Thyroid gland (tissue), 4 donors: ENCODE data around the gene NEK6. TPM values are rescaled to one million over a fixed set of nuclear protein-coding genes. Genes with fewer than 3 reads are reported as not detected.

Experiments
- DNase-seq, 2 donors: peaks; one replicate each; pipeline ENCODE4 v3.0.0-alpha.2; 2019
- H3K27ac ChIP-seq, 3 donors: fragments of 200-600 bp; sonication (generic); 1 replicate in 2 of 3; 2 replicates in 1 of 3; pipeline ENCODE4 v1.5.1; 2016 to 2019; ENCODE audit warnings: mild to moderate bottlenecking in 1 of 3, moderate library complexity in 1 of 3
- H3K27me3 ChIP-seq: fragments of 200-600 bp; sonication (generic); one replicate; pipeline ENCODE4 v1.5.1; 2019
- H3K36me3 ChIP-seq, 2 donors: fragments of 200-600 bp; sonication (generic); one replicate each; pipeline ENCODE4 v1.5.1; 2016 to 2019
- H3K4me1 ChIP-seq, 2 donors: fragments of 200-600 bp; sonication (generic); one replicate each; pipeline ENCODE4 v1.5.1; 2017 to 2019
- H3K4me3 ChIP-seq, 3 donors: fragments of 200-600 bp; sonication (generic); replicated peaks in 1 of 3; 1 replicate in 2 of 3; 2 replicates in 1 of 3; pipeline ENCODE4 v1.5.1; 2016; ENCODE audit warnings: mild to moderate bottlenecking in 1 of 3
- H3K9me3 ChIP-seq: fragments of 200-600 bp; sonication (generic); one replicate; pipeline ENCODE4 v1.5.1; 2017
- POLR2A ChIP-seq, 2 donors: fragments of 450-650 bp; IDR thresholded peaks; one replicate each; pipeline ENCODE4 v1.6.1; 2017; ENCODE audit warnings: antibody characterized with exemption in 2 of 2, mild to moderate bottlenecking in 2 of 2, moderate library complexity in 1 of 2
- WGBS, 2 donors: methylation state at CpG; one replicate each; pipeline ENCODE4 v1.1.5; 2017; 5-methylcytosine and 5-hydroxymethylcytosine counted together
- intact Hi-C: fragments of 100-400 bp; cut with DNase I; formaldehyde crosslinking; loops from one replicate; pipeline ENCODE4 v1.15.1; 2023
- total RNA-seq, 4 donors: library from RNA; depleted of rRNA; stranded (reverse); fragments of >200 nt; gene quantifications; one replicate each; pipeline ENCODE4 v1.2.3, GENCODE V29; 2016
- TF ChIP-seq, protein P1 (sequence below), 6 experiments: fragments of 200-600 bp in 3 of 6; fragments of 450-650 bp in 3 of 6; sonication (generic) in 3 of 6; IDR thresholded peaks; one replicate each; pipeline ENCODE4 v1.5.1; 2016 to 2019; ENCODE audit warnings: antibody characterized with exemption in 6 of 6, mild to moderate bottlenecking in 2 of 6, inconsistent platforms in 1 of 6, moderate library complexity in 1 of 6

NEK6 gene
- total RNA-seq, 4 donors from 2014 or later, result 10.7 to 12.8 (median 11.0) TPM

DNA sequence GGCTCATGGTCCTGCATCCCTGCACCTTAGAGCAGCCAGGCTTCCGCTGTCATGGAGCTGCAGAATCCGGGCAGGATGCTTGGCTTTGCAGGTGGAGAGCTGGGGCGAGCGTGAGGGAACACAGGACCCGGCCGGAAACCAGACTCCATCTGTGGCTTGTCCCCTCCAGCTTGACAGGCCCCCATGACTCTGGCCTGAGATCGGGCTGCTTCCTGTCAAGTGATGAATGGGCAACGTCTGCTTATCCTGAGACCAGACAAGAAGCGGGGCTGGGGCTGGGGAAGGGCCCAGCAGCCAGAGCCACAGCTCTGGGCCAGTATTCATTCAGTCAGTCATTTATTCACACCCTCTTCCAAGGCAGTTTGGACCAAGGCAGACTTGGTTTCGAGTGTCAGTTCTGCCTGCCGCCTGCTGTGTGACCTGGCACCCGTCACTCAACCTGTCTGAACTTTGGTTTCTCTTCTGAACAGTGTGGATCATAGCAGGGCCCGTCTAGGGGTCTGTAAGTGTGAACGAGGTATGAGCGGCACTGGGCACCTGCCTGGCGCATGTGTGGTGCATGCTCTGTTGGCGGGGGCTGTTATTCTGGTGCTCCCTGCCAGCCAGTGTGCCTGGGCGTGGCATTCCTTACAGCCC is 37.5 kb downstream of the NEK6 start:
- 75 to 87% methylated on average over 13 to 17 of the region's 18 CpGs for WGBS, 2 donors
- intact Hi-C loops, result no loop called here
- no peak for TF ChIP-seq POLR2A (IDR thresholded peaks at IDR 0.05)
- TF ChIP-seq, protein P1, sequence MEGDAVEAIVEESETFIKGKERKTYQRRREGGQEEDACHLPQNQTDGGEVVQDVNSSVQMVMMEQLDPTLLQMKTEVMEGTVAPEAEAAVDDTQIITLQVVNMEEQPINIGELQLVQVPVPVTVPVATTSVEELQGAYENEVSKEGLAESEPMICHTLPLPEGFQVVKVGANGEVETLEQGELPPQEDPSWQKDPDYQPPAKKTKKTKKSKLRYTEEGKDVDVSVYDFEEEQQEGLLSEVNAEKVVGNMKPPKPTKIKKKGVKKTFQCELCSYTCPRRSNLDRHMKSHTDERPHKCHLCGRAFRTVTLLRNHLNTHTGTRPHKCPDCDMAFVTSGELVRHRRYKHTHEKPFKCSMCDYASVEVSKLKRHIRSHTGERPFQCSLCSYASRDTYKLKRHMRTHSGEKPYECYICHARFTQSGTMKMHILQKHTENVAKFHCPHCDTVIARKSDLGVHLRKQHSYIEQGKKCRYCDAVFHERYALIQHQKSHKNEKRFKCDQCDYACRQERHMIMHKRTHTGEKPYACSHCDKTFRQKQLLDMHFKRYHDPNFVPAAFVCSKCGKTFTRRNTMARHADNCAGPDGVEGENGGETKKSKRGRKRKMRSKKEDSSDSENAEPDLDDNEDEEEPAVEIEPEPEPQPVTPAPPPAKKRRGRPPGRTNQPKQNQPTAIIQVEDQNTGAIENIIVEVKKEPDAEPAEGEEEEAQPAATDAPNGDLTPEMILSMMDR (IDR thresholded peaks at IDR 0.05), result no peak
- H3K4me1 ChIP-seq, result peaks cover 33 to 52% of the 10 kb centered on the region in 2 donors
- H3K9me3 ChIP-seq, result no peaks in the 10 kb centered on the region
- H3K27ac ChIP-seq, result no peak overlapping the region
- no peak overlapping the region for H3K4me3 ChIP-seq
- no peaks in the 10 kb centered on the region for H3K27me3 ChIP-seq
- no peak for DNase-seq
- no peaks in the 10 kb centered on the region for H3K36me3 ChIP-seq

DNA sequence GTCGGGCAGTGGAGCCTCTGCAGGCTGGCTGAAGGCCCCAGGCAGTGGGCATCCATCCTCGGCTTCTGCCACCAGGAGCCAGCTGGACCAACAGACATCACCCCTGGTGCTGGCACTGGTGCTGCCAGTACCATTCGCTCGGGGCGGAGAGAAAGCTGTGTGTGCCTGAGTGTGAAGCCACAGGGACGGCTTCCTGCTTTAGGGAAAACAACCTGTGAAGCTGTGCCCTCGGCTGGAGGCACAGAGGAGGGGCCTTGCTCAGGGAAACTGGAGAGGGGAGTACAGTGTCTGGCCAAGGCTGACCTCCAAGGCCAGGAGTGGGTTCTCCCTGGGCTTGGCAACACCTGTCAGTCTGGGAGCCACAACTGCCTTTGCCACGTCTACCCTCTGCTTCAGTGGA is 38.3 kb downstream of the NEK6 start:
- DNase-seq, result peak; percentile 32 to 57
- H3K27ac ChIP-seq, result peak overlapping the region in 2 of 3 donors; percentile 24 to 90
- 35 to 60% methylated on average over 6 to 8 of the region's 8 CpGs for WGBS, 2 donors
- no peak overlapping the region for H3K4me3 ChIP-seq
- H3K27me3 ChIP-seq, result no peaks in the 10 kb centered on the region
- H3K9me3 ChIP-seq, result no peaks in the 10 kb centered on the region
- intact Hi-C loops, result no loop called here
- TF ChIP-seq POLR2A (IDR thresholded peaks at IDR 0.05), result no peak
- TF ChIP-seq, protein P1 (IDR thresholded peaks at IDR 0.05), result no peak
- H3K36me3 ChIP-seq, result no peaks in the 10 kb centered on the region
- peaks cover 37 to 58% of the 10 kb centered on the region in 2 donors for H3K4me1 ChIP-seq

DNA sequence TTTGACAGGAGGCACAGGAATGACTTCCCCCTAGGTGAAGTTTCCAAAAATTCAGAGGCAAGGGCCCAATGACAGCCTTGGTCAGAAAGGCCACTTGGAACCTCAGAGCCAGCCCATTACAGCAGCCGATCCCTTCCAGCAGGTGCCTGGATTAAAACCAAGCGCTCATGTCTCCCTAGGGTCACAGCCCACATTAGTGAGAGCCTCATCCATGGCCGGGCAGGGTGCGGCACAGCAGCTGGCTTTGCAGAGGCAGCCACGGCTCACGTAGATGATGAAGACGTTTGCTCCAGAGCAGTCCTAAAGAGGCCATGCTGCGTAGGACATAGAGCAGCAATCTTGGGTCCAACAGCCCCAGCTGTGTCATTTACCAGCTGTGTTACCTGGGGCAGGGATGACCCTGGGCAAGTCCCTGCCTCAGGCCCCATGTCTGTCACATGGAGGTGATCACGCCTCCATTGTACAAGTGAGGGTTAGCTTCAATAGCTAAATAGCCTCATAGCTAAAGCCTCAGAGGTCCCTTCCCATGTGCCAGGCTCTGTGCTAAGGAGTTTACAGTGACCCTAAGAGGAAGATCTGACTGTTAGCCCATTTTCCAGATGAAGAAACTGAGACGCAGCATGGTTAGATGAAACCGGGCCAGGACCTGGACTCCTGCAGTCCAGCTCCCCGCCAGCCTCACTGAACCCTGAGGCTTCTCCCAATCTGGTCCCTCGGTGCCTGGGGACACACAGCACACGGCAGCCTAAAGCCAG is 39.2 kb downstream of the NEK6 start:
- DNase-seq, result no peak
- Histone ChIP-seq H3K9me3 (no peaks in the 10 kb centered on the region), H3K4me3 (no peak overlapping the region), H3K27ac (peak overlapping the region; percentile 54 to 90 (median 68)), H3K36me3 (no peaks in the 10 kb centered on the region), H3K27me3 (no peaks in the 10 kb centered on the region), H3K4me1 (peaks cover 37 to 53% of the 10 kb centered on the region in 2 donors)
- intact Hi-C loops, result no loop called here
- TF ChIP-seq POLR2A (IDR thresholded peaks at IDR 0.05), result no peak
- TF ChIP-seq, protein P1 (IDR thresholded peaks at IDR 0.05), result no peak
- 76% methylated on average over 13 to 14 of the region's 14 CpGs for WGBS, 2 donors

DNA sequence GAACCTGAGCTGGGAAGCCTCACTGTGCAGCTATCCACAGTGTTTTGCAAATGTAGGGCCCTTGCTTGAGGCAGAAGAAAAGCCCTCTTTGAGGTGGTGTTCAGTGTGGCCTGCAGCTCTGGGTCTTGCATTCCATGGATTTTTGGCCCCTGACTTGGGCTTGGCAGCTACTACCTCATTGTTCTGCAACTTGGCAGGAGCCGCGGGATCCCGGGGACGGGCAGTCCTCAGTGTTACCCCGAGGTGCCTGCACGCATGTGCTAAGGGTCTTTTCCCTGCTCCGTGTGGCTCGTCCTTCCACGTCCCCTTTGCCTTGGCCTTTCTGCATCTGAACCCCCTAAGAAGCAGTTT is 39.8 kb downstream of the NEK6 start:
- Histone ChIP-seq H3K4me3 (no peak overlapping the region), H3K27ac (peak overlapping the region; percentile 54 to 90 (median 68)), H3K27me3 (no peaks in the 10 kb centered on the region), H3K4me1 (peaks cover 37 to 51% of the 10 kb centered on the region in 2 donors), H3K36me3 (no peaks in the 10 kb centered on the region), H3K9me3 (no peaks in the 10 kb centered on the region)
- 7 to 17% methylated on average over 6 to 9 of the region's 9 CpGs for WGBS, 2 donors
- TF ChIP-seq, protein P1 (IDR thresholded peaks at IDR 0.05), result no peak
- TF ChIP-seq POLR2A (IDR thresholded peaks at IDR 0.05), result peak in 1 of 2 donors; percentile 19
- peak; percentile 91 to 94 for DNase-seq
- intact Hi-C loops, result no loop called here
